ENCODE measurements around the gene MCL1.
"Not testable (repeated sequence)": the region's sequence is repeated elsewhere in the genome, so short reads cannot be mapped to it uniquely, and the experiment has no call there.

The MCL1 gene

GRCh38 chr1:150579110-150579944, at the start of gene MCL1:
MCL1 (minus strand) TSS chr1:150579610; CDS start chr1:150579530, 80 bp downstream.
- DNase-seq: peak; percentile 87

- no peak for DNase-seq
These were observed 49.3 kb upstream of the MCL1 start for GRCh38 chr1:150628766-150629114.

GRCh38 chr1:150627826-150628410, 48.5 kb upstream of the MCL1 start:
- no peak for DNase-seq

- DNase-seq: no peak
These were observed 46.7 kb upstream of the MCL1 start for GRCh38 chr1:150626150-150626549.

- DNase-seq: not testable (repeated sequence)
These were observed 45.1 kb upstream of the MCL1 start for GRCh38 chr1:150624546-150624945.

- not testable (repeated sequence) for DNase-seq
These were observed 44.7 kb upstream of the MCL1 start for GRCh38 chr1:150624134-150624533.

- no peak for DNase-seq
These were observed 43.0 kb upstream of the MCL1 start for GRCh38 chr1:150622303-150622975.

- no peak for DNase-seq
These were observed 42.3 kb upstream of the MCL1 start for GRCh38 chr1:150621497-150622302.

- no peak for DNase-seq
These were observed 41.5 kb upstream of the MCL1 start for GRCh38 chr1:150620919-150621318.

GRCh38 chr1:150619576-150620509, 40.4 kb upstream of the MCL1 start:
- DNase-seq: no peak

GRCh38 chr1:150615346-150616201, 36.2 kb upstream of the MCL1 start:
- DNase-seq: no peak

GRCh38 chr1:150613061-150613920, 33.9 kb upstream of the MCL1 start:
- peak; percentile 22 for DNase-seq

- no peak for DNase-seq
These were observed 32.6 kb upstream of the MCL1 start for GRCh38 chr1:150612014-150612345.

- DNase-seq: no peak
These were observed 31.2 kb upstream of the MCL1 start for GRCh38 chr1:150610576-150610975.

- DNase-seq: no peak
These were observed 30.3 kb upstream of the MCL1 start for GRCh38 chr1:150609732-150610131.

- no peak for DNase-seq
These were observed 27.2 kb upstream of the MCL1 start for GRCh38 chr1:150606463-150607142.

GRCh38 chr1:150605451-150605731, 26.0 kb upstream of the MCL1 start:
- not testable (repeated sequence) for DNase-seq

- DNase-seq: no peak
These were observed 24.8 kb upstream of the MCL1 start for GRCh38 chr1:150604226-150604588.

- no peak for DNase-seq
These were observed 24.3 kb upstream of the MCL1 start for GRCh38 chr1:150603711-150604110.

GRCh38 chr1:150602372-150602771, 23.0 kb upstream of the MCL1 start:
- DNase-seq: not testable (repeated sequence)
